HG03521 (cell line): ENCODE results near the gene MDP1.
A peak's percentile ranks its signal among the peaks of the same experiment; 100 is the strongest.

Source experiments
- ATAC-seq: cut with Tn5 transposase; IDR thresholded peaks from one replicate; pipeline ENCODE4 v1.9.1; 2021; ENCODE audit warnings: mild to moderate bottlenecking, moderate library complexity; ENCODE audit not compliant: unreplicated experiment

The MDP1 gene

DNA sequence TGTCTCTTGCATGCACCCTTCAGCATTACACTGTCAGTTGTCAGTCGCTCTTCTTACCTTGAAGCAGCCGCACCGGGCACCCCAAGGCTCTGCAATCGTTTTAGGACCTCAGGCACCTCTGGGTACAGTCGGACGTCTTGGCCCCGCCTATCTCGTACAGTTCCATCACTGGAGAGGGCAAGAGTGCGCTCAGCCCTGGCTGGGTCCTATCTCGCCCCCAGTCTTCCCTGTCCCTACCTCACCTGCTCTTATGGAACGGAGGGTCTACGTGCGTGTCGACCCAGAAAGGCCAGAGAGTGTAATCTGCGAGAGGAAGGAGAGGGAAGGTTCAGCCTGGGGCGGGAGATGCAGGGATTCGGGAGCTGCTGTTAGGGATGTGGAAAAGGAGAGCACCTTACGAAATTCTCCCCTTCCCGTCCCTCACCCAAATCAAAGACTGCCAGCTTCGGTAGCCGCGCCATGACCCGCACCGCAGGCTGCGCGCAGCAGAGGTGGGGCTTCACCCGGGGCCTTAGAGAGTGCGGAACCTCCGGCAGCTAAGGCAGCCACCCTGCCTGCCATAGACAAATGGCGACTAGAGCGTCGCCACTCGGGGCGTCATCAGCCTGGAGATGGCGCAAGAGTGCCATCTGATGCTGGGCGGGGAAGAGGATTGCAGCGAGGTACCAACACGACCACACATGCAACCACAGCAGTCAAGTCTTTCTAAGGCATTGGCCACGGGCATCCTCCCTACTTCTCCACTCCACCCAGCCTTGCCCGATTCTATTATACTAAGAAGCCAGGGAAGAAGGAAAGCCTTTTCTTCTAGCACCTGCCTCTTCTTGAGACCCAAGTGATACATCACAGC is at the start of gene MDP1:
TSS of gene MDP1 (minus strand) at position 572 of the 850 bp plus-strand sequence. CDS start at position 461, 111 bp downstream.
- peak; percentile 47 for ATAC-seq

GRCh38 chr14:24264298-24264697 is 48.4 kb upstream of the MDP1 start:
- ATAC-seq = no peak

- ATAC-seq = no peak
Observed at GRCh38 chr14:24263848-24264247, 48.0 kb upstream of the MDP1 start.

DNA sequence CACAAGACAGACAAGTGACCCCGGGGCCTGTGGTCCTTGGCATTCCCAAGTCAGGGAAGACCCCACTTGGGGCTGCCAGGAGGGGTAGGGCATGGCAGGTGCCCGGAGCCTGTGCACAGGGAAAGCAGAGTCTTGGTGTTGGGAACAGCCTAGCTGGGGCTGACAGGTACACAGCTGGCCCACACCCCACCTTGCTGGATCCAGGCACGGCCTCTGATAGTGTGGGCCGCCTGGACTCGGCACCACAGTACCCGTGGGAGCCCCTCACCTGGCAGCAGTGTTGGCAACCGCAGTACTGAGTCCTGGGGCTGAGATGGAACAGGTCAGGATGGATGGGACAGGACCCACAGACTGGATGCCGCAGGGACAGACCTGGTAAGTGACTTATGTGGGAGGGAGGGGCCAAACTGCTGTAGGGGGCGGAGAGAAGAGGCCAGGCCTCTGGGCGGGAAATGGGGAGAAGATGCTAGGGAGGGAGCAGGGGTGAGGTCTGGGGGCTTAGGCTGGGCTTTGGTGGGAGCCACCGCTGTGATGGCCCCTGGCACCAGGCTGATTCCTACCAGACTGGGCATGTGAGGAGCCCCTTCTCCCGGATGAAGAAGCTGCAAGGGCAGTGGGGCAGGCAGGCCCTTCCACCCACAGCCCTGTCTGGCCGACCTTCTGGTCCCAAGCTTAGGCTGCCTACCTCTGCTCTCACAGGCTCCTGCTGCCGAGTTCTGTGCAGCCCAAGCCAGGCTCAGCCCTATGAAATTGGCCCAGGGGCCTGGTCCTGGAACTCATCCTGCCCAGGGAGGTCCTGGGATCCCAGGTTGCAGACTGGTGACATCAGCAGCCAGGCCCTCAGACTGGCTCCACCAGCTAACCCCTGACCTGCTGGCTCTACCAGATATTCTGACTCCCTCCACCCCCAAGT is 47.2 kb upstream of the MDP1 start, which contains the start of gene TGM1:
TSS of gene TGM1 (minus strand) at position 357 of the 913 bp plus-strand sequence. CDS start 825 bp downstream, outside the sequence.
- no peak for ATAC-seq

GRCh38 chr14:24261969-24262327 is 46.1 kb upstream of the MDP1 start:
- ATAC-seq = no peak

GRCh38 chr14:24261256-24261968 is 45.5 kb upstream of the MDP1 start:
- no peak for ATAC-seq

GRCh38 chr14:24260780-24261157 is 44.9 kb upstream of the MDP1 start:
- no peak for ATAC-seq

DNA sequence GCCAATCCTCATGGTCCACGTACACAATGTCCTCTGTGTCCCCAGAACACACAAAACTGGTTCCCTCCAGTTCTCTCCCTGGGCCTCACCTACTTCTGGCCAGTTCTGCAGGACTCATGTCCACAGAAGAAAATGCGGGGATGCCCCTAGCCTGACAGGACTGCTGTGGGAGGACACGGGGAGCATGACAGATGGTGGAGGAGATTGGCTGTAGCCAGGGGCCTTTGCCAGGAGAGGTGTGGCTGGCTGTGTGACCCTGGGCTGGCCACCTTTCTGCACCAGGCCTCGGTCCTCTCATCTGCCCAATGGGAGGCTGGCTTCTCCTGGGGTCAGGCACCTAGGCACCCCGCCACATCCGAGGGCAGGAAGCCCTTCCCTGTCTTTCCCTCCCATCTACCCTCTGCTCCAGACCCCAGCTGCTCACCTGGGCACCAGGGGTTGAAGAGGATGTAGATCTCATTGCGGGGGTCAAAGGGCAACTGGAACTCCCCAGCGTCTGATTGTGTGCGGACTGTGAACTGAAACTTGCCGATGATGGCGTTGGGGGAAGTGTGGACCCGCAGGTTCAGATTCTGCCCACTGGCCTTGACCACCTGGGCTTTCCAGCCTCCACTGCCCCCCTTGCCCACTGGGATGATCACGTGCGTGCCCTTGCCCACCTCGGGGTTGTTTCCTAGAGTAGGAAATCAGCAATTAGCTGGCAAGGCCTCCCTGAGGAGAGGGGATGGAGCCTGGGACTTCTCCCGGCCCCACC is 44.3 kb upstream of the MDP1 start:
- ATAC-seq = no peak

- no peak for ATAC-seq
Observed at GRCh38 chr14:24259282-24260025, 43.6 kb upstream of the MDP1 start.

DNA sequence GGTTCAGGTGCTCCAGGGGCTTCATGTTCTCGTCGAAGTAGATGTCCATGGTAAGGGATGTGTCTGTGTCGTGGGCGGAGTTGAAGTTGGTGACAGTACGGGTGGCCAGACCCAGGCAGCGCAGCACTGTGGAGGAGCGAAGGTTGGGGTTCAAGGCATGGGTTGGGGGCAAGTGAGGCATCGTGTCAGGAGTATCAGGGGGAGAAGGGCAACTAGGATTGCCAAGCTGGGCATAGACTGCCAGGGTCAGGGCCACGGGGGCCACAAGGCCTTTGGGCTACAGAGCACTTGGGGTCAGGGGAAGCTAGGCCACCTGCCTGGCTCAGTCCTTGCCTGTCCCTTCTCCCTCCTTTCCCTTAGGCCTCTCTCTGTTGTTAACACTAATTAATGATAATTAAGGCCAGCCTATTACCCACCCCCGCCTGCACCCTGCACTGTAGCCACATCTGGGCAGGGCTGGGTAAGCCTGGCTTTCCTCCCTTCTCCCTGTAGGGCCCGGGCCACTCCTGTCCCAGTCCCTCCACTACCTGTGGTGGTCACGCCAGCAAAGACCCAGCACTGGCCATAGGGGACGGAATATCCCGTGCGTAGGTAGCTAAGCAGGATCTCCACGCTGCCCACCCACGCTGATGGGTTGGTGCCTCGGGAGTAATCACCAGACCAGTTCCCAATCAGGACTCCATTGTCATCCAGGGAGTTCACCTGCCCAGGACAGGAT is 42.8 kb upstream of the MDP1 start:
- ATAC-seq = no peak

DNA sequence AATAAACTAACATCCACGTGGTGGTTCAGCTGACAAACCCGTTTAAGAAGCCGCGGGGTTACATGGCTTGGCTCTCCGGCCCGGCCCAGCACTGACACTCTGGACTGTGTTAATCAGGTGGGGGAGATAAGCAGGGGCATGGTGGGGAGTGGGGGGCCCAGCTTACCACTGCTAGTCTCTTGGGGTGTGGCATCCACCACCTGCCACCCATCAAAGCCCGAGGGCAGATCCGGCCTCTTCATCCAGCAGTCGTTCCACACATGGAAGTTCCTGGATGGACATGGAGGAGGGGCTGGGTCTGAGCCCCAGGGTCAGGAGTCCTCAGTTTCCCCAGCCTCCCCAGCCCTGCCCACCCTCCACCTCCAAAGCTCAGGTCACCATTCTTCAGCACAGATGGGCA is 42.3 kb upstream of the MDP1 start:
- no peak for ATAC-seq

- ATAC-seq = no peak
Observed at GRCh38 chr14:24256960-24257359, 41.1 kb upstream of the MDP1 start.

GRCh38 chr14:24255931-24256711 is 40.3 kb upstream of the MDP1 start:
- no peak for ATAC-seq

GRCh38 chr14:24255438-24255837 is 39.6 kb upstream of the MDP1 start:
- no peak for ATAC-seq

- ATAC-seq = no peak
Observed at GRCh38 chr14:24254630-24255392, 38.9 kb upstream of the MDP1 start.

- no peak for ATAC-seq
Observed at GRCh38 chr14:24253936-24254335, 38.1 kb upstream of the MDP1 start.

- ATAC-seq = no peak
Observed at GRCh38 chr14:24252289-24253124, 36.6 kb upstream of the MDP1 start.
